ENCODE results near the gene TGFB1.
A peak's percentile ranks its signal among the peaks of the same experiment; 100 is the strongest.

The TGFB1 gene

DNA sequence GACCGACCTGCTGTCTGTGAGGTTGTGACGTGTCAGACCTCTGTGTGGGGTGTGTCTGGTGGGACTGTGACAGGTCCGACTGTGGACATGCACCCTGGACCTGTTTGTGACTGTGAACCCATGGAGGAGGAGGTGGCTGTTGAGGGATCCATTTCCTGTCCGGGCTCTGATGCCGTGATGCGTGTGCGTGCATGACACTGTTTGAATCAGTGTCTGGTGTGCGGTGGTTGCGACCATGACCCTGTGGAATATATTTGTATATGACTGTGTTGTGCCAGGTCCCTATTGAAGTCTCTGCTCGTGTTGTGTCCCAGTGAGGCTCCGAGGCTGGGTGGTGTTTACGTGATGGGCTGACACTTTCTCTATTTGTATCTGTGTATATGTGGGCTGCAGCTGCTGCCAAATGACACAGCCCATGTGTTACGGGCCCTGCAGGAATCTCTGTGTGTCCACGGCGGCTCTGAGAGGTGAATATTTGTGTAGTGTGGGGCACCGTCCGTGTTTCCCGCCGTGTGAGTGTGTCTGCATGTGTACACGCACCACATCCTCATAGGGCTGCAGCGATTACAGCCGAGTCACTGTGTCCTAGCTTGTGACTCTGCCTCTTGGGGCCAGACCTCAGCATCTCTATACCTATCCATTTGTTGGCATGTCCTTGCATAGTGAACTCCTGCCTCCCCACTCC, 25.4 kb downstream of the TGFB1 start:
- Histone ChIP-seq H3K79me2 (ENCODE audit: insufficient read depth, low read depth) (peaks cover 19% of the 10 kb centered on the region), H3K4me2 (peak overlapping the region; percentile 87), H4K20me1 (ENCODE audit: insufficient read depth) (no peaks in the 10 kb centered on the region), H3K27me3 (ENCODE audit: insufficient read depth, low read depth) (no peaks in the 10 kb centered on the region), H3K9ac (peak overlapping the region; percentile 86; the same call in 1 of the 2 replicates), H2AFZ (ENCODE audit: low read depth) (no peak overlapping the region), H3K4me3 (IDR thresholded peaks at IDR 0.05; ENCODE audit: insufficient read depth, low read depth, low read length) (no peak overlapping the region), H3K27ac (peak overlapping the region; percentile 88), H3K4me1 (ENCODE audit: low read depth, poor library complexity, severe bottlenecking) (peaks cover 41% of the 10 kb centered on the region), H3K36me3 (ENCODE audit: insufficient read depth) (no peaks in the 10 kb centered on the region; the same call in 1 of the 2 replicates)
- TF ChIP-seq CTCF (conservative IDR thresholded peaks at IDR 0.05; ENCODE audit: low read depth, low read length): no peak

GRCh38 chr19:41327576-41328156, 26.1 kb downstream of the TGFB1 start:
- Histone ChIP-seq H3K79me2 (ENCODE audit: insufficient read depth, low read depth) (peaks cover 19% of the 10 kb centered on the region), H3K36me3 (ENCODE audit: insufficient read depth) (no peaks in the 10 kb centered on the region; the same call in 1 of the 2 replicates), H2AFZ (ENCODE audit: low read depth) (peak overlapping the region; percentile 39; the same call in 1 of the 2 replicates), H3K27me3 (ENCODE audit: insufficient read depth, low read depth) (no peaks in the 10 kb centered on the region), H3K4me1 (ENCODE audit: low read depth, poor library complexity, severe bottlenecking) (peaks cover 41% of the 10 kb centered on the region), H4K20me1 (ENCODE audit: insufficient read depth) (no peaks in the 10 kb centered on the region), H3K4me3 (IDR thresholded peaks at IDR 0.05; ENCODE audit: insufficient read depth, low read depth, low read length) (no peak overlapping the region), H3K9ac (peak overlapping the region; percentile 86), H3K4me2 (peak overlapping the region; percentile 87), H3K27ac (peak overlapping the region; percentile 88)
- TF ChIP-seq CTCF (conservative IDR thresholded peaks at IDR 0.05; ENCODE audit: low read depth, low read length): no peak

DNA sequence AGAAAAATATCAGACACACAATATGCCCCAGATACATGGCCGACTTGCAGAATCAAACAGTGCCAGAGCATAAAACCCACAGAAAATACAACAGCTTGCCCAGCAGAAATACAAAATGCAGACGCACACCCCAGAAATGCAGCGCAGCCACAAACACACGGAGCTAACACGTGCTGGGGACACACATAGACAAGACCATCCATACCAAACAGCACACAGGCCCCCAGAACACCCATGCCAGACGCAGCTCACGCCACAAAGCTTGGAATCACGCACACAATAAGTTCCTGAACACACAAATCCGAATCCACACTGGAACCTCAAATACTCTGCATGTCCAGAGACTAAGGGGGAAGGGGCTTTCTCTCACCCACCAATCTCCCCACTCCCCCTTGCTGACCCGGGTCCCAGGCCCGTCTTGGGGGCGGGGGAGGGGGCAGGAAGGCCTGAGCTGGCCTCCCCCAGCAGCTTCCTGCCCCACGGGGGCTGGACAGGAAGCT, 26.6 kb downstream of the TGFB1 start:
- Histone ChIP-seq H3K4me3 (IDR thresholded peaks at IDR 0.05; ENCODE audit: insufficient read depth, low read depth, low read length) (no peak overlapping the region), H3K4me2 (peak overlapping the region; percentile 87), H3K36me3 (ENCODE audit: insufficient read depth) (no peaks in the 10 kb centered on the region; the same call in 1 of the 2 replicates), H3K27ac (peak overlapping the region; percentile 88), H4K20me1 (ENCODE audit: insufficient read depth) (no peaks in the 10 kb centered on the region), H2AFZ (ENCODE audit: low read depth) (peak overlapping the region; percentile 39; the same call in 1 of the 2 replicates), H3K27me3 (ENCODE audit: insufficient read depth, low read depth) (no peaks in the 10 kb centered on the region), H3K9ac (peak overlapping the region; percentile 86), H3K4me1 (ENCODE audit: low read depth, poor library complexity, severe bottlenecking) (peaks cover 41% of the 10 kb centered on the region), H3K79me2 (ENCODE audit: insufficient read depth, low read depth) (peaks cover 15% of the 10 kb centered on the region)
- TF ChIP-seq CTCF (conservative IDR thresholded peaks at IDR 0.05; ENCODE audit: low read depth, low read length): no peak

DNA sequence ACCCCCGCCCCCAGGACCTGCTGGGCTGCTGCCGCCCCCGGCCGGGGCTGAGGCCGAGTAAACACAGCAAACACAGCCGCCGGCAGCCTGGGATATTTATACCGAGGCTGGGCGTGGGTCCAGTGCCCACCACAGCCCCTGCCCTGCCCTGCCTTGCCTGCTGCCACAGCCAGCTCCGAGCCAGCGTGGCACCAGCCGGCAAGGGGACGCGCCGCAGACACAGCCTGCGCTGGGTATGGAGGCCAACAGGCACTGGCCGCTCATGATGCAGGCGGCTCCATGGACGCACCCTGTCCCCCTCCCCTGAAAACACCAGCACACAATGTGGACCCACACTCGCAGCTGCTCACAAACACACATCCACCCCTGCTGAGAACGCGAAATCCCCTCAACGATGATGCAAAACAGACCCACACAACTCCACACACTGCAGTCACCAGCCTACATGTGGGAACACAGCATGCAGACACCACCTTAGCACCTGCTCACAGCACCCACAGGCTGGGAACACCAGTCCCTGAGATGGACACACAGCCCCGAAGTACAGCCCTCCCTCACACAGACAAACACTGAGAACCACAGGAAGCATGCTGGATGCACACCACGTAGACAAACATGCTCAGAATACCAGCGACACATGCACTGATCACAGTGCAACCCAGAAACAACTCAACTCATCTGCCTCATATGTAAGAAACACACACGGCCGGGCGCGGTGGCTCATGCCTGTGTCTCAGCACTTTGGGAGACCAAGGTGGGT, 27.6 kb downstream of the TGFB1 start:
- Histone ChIP-seq H3K4me1 (ENCODE audit: low read depth, poor library complexity, severe bottlenecking) (peaks cover 41% of the 10 kb centered on the region), H2AFZ (ENCODE audit: low read depth) (no peak overlapping the region), H3K79me2 (ENCODE audit: insufficient read depth, low read depth) (peaks cover 11% of the 10 kb centered on the region), H3K27me3 (ENCODE audit: insufficient read depth, low read depth) (no peaks in the 10 kb centered on the region), H3K4me3 (IDR thresholded peaks at IDR 0.05; ENCODE audit: insufficient read depth, low read depth, low read length) (no peak overlapping the region), H4K20me1 (ENCODE audit: insufficient read depth) (no peaks in the 10 kb centered on the region), H3K27ac (peak overlapping the region; percentile 88), H3K9ac (peak overlapping the region; percentile 86; the same call in 1 of the 2 replicates), H3K36me3 (ENCODE audit: insufficient read depth) (no peaks in the 10 kb centered on the region; the same call in 1 of the 2 replicates), H3K4me2 (peak overlapping the region; percentile 87)
- no peak for TF ChIP-seq CTCF (conservative IDR thresholded peaks at IDR 0.05; ENCODE audit: low read depth, low read length)
